Psoas muscle (tissue), 8 donors: ENCODE data around the gene ZDHHC3. TPM values are rescaled to one million over a fixed set of nuclear protein-coding genes. Genes with fewer than 3 reads are reported as not detected.

Experiments used
- ATAC-seq, 4 donors: fragments of 200-7000 bp; cut with Tn5 transposase; one replicate each; pipeline ENCODE4 v1.9.1; 2020; ENCODE audit warnings: moderate library complexity in 3 of 4, mild to moderate bottlenecking in 2 of 4
- DNase-seq, 2 donors: peaks; one replicate each; pipeline ENCODE4 v3.0.0-alpha.2; 2020
- H3K27ac ChIP-seq: fragments of 200-600 bp; one replicate; pipeline ENCODE4 v1.8.0; 2022
- H3K27me3 ChIP-seq, 3 donors: fragments of 200-600 bp in 1 of 3; one replicate each; pipeline versions ENCODE4 v1.6.1 to v1.8.0; 2013 to 2022; ENCODE audit warnings: low read length in 2 of 3, mild to moderate bottlenecking in 2 of 3, moderate library complexity in 1 of 3; ENCODE audit not compliant: insufficient read depth in 3 of 3
- H3K36me3 ChIP-seq, 2 donors: fragments of 200-600 bp in 1 of 2; one replicate each; pipeline versions ENCODE4 v1.6.1 to v1.8.0; 2013 to 2022; ENCODE audit warnings: low read depth in 1 of 2, mild to moderate bottlenecking in 1 of 2, moderate library complexity in 1 of 2; ENCODE audit not compliant: insufficient read depth in 1 of 2
- H3K4me1 ChIP-seq: fragments of 200-600 bp; one replicate; pipeline ENCODE4 v1.8.0; 2022
- H3K4me3 ChIP-seq: fragments of 200-600 bp; one replicate; pipeline ENCODE4 v1.8.0; 2022; ENCODE audit warnings: mild to moderate bottlenecking
- H3K9me3 ChIP-seq: fragments of 200-600 bp; one replicate; pipeline ENCODE4 v1.8.0; 2022
- CTCF ChIP-seq: fragments of 200-600 bp; IDR thresholded peaks from one replicate; pipeline ENCODE4 v1.8.0; 2022; ENCODE audit warnings: antibody characterized with exemption
- WGBS, 3 donors: extraction: QIAGEN DNeasy Blood & Tissue Kit; methylation state at CpG; one replicate each; pipeline versions ENCODE4 v1.1.6 to v1.1.7; 2013; 5-methylcytosine and 5-hydroxymethylcytosine counted together
- intact Hi-C, 2 donors: fragments of 100-400 bp; cut with DNase I; formaldehyde crosslinking; loops; one replicate each; pipeline versions ENCODE4 v1.11.0 to v1.14.2; 2022
- polyA plus RNA-seq, 3 donors: library from polyadenylated mRNA; stranded (reverse); fragments of 200-250 nt; gene quantifications; one replicate each; pipeline ENCODE4 v1.2.3, GENCODE V29; 2013
- total RNA-seq, 4 donors: library from RNA; stranded (reverse); fragmentation: NEBNext Ultra II Directional in 2 of 4; extraction: Animal tissue kit (Norgen Biotek cat#: 25700) in 2 of 4; gene quantifications; one replicate each; pipeline versions ENCODE4 v1.2.1 to v1.2.4, GENCODE V29; 2021 to 2023
- donor health status: healthy with polysubstance abuse.
- donor health status: DM: no; HTN: no; CAD: no; lungs with moderate emphysema.
- donor health status: Bipolar disorder and iron deficiency.
- donor health status: healthy.
- donor health status: DM: yes; HTN: yes; CAD: no.
- donor health status: DM: no; HTN: no; CAD: no.
- donor health status: DM: no; HTN: no; CAD: no.
- donor health status: DM: yes; HTN: yes; CAD: no.

ZDHHC3 gene
- total and polyA plus RNA-seq, 7 donors, result 22.2 to 58.3 (median 40.8) TPM

- Histone ChIP-seq H3K27me3 (peaks cover 0 to 6% (median 0%) of the 10 kb centered on the region in 3 donors), H3K9me3 (no peaks in the 10 kb centered on the region), H3K27ac (no peak overlapping the region), H3K4me1 (no peaks in the 10 kb centered on the region), H3K4me3 (no peak overlapping the region), H3K36me3 (no peaks in the 10 kb centered on the region)
- TF ChIP-seq CTCF, result no peak
- DNase-seq, result no peak
- 63 to 77% (median 67%) methylated on average over 3 of the region's 3 CpGs for WGBS, 3 donors
- ATAC-seq, result no peak
- intact Hi-C loops, result no loop called here
Observed at GRCh38 chr3:44886561-44886960, 89.4 kb downstream of the ZDHHC3 start.

DNA sequence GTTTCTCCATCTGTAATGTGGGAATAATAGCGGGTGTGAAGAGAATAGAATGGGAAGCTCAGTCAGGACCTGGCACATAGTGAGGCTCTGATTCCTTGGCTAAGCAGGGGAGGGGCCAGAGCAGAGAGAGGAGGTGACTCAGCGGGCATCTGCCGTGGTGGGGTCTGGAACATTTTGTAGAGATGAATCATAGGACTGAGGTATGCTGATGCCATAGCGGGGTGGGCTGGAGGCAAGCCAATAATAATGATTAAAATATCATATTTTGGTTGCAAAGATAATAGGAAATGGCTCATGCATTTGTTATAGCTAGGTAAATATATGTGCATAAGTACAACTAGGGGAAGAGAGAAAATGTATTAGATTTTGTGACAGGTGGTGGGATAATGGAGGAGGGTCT lies 90.4 kb downstream of the ZDHHC3 start:
- DNase-seq (no peak), ATAC-seq (peak in 1 of 4 donors; percentile 41)
- Histone ChIP-seq H3K4me3 (no peak overlapping the region), H3K4me1 (no peaks in the 10 kb centered on the region), H3K27me3 (peaks cover 0 to 6% (median 0%) of the 10 kb centered on the region in 3 donors), H3K27ac (no peak overlapping the region), H3K9me3 (no peaks in the 10 kb centered on the region), H3K36me3 (no peaks in the 10 kb centered on the region)
- TF ChIP-seq CTCF, result no peak
- 41 to 45% (median 41%) methylated on average over 4 of the region's 4 CpGs for WGBS, 3 donors
- intact Hi-C loops, result no loop called here

GRCh38 chr3:44883999-44884431 lies 92.0 kb downstream of the ZDHHC3 start:
- WGBS, 3 donors, result 10 to 19% (median 13%) methylated on average over 4 of the region's 4 CpGs
- H3K4me1 ChIP-seq, result no peaks in the 10 kb centered on the region
- ATAC-seq (no peak), DNase-seq (no peak)
- peaks cover 0 to 6% (median 0%) of the 10 kb centered on the region in 3 donors for H3K27me3 ChIP-seq
- no peaks in the 10 kb centered on the region for H3K9me3 ChIP-seq
- TF ChIP-seq CTCF, result no peak
- no peaks in the 10 kb centered on the region for H3K36me3 ChIP-seq
- H3K27ac ChIP-seq, result no peak overlapping the region
- no peak overlapping the region for H3K4me3 ChIP-seq
- intact Hi-C loops, result no loop called here

DNA sequence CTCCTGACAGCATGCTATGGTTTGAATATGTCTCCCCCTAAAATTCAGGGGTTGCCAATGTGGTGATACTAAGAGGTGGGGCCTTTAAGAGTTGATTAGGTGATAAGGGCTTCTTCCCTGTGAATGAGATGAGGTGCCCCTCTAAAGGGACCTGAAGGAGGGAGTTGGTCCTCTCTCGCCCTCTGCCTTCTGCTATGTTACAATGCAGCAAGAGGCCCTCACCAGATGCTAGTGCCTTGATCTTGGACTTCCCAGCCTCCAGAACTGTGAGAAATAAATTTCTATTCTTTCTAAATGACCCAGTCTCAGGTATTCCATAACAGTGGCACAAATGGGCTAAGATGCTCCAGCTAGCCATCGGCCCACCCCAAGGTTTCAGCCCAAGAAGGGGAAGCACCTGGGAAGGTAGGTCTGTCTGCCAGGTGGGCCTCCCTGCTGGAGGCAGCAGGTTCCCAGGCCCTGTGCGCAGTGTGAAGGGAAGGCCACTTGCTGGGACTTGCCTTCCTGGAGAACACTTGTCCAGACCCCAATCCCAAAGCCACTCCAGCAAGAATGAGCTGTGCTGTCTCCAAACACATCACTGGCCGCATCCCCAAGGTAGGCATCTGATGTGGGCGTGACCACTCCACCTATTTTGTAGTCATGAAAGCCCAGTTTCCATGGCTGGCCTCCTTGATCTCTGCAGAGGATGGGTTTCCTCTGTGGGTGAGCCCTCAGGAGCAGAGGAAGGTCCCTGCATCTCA lies 92.6 kb downstream of the ZDHHC3 start:
- WGBS, 3 donors, result 92 to 100% (median 94%) methylated on average over 5 of the region's 5 CpGs
- intact Hi-C loops, result no loop called here
- Histone ChIP-seq H3K27me3 (peaks cover 0 to 6% (median 0%) of the 10 kb centered on the region in 3 donors), H3K27ac (no peak overlapping the region), H3K9me3 (no peaks in the 10 kb centered on the region), H3K4me1 (no peaks in the 10 kb centered on the region), H3K4me3 (no peak overlapping the region), H3K36me3 (no peaks in the 10 kb centered on the region)
- no peak for TF ChIP-seq CTCF
- no peak for ATAC-seq
- DNase-seq, result no peak

GRCh38 chr3:44880284-44880683 lies 95.7 kb downstream of the ZDHHC3 start:
- no peak for TF ChIP-seq CTCF
- H3K9me3 ChIP-seq, result no peaks in the 10 kb centered on the region
- no peaks in the 10 kb centered on the region for H3K27me3 ChIP-seq
- ATAC-seq (no peak), DNase-seq (no peak)
- intact Hi-C loops, result no loop called here
- no peak overlapping the region for H3K4me3 ChIP-seq
- H3K27ac ChIP-seq, result no peak overlapping the region
- H3K4me1 ChIP-seq, result no peaks in the 10 kb centered on the region
- H3K36me3 ChIP-seq, result no peaks in the 10 kb centered on the region
- 59 to 66% (median 60%) methylated on average over 2 of the region's 2 CpGs for WGBS, 3 donors
